WTC11 (cell line): ENCODE measurements around the gene GFOD2.

Source experiments
- GABPB1 ChIP-seq: sonication (generic); formaldehyde crosslinking; IDR thresholded peaks from 2 replicates; pipeline ENCODE4 v1.8.1; 2023; ENCODE audit warnings: mild to moderate bottlenecking, missing genetic modification reagents
- GRHL2 ChIP-seq: fragments of 250-450 bp; sonication (Bioruptor Pico); IDR thresholded peaks from 2 replicates; pipeline ENCODE4 v1.8.0; 2022; ENCODE audit warnings: mild to moderate bottlenecking, moderate library complexity; ENCODE audit not compliant: insufficient replicate concordance, severe bottlenecking
- JUN ChIP-seq: sonication (generic); formaldehyde crosslinking; IDR thresholded peaks from 2 replicates; pipeline ENCODE4 v1.8.0; 2023; ENCODE audit warnings: mild to moderate bottlenecking, missing genetic modification reagents
- KAT7 ChIP-seq: sonication (generic); formaldehyde crosslinking; IDR thresholded peaks from 2 replicates; pipeline ENCODE4 v1.8.1; 2023; ENCODE audit warnings: missing genetic modification reagents, mild to moderate bottlenecking, borderline replicate concordance
- NFATC4 ChIP-seq: fragments of 250-450 bp; sonication (Bioruptor Pico); IDR thresholded peaks from 2 replicates; pipeline ENCODE4 v1.9.0; 2021; ENCODE audit warnings: mild to moderate bottlenecking
- NR1H2 ChIP-seq: sonication (generic); formaldehyde crosslinking; IDR thresholded peaks from 2 replicates; pipeline ENCODE4 v1.9.0; 2021; ENCODE audit warnings: mild to moderate bottlenecking, moderate library complexity, missing genetic modification reagents
- NR2C2 ChIP-seq: sonication (generic); formaldehyde crosslinking; IDR thresholded peaks from 2 replicates; pipeline ENCODE4 v1.8.0; 2022; ENCODE audit warnings: mild to moderate bottlenecking, missing genetic modification reagents
- SP1 ChIP-seq: sonication (generic); formaldehyde crosslinking; conservative IDR thresholded peaks from 2 replicates; pipeline ENCODE4 v1.8.1; 2022; ENCODE audit warnings: missing genetic modification reagents
- TCF7 ChIP-seq: sonication (generic); formaldehyde crosslinking; IDR thresholded peaks from 2 replicates; pipeline ENCODE4 v1.8.0; 2022; ENCODE audit warnings: mild to moderate bottlenecking, low read depth, missing genetic modification reagents, moderate library complexity
- TF ChIP-seq, protein P1 (sequence below): sonication (generic); formaldehyde crosslinking; conservative IDR thresholded peaks from 2 replicates; pipeline ENCODE4 v1.8.1; 2022; ENCODE audit warnings: mild to moderate bottlenecking, missing genetic modification reagents
- TF ChIP-seq, protein P2 (sequence below): sonication (generic); formaldehyde crosslinking; IDR thresholded peaks from 2 replicates; pipeline ENCODE4 v1.8.1; 2022; ENCODE audit warnings: low read depth, missing genetic modification reagents, borderline replicate concordance
- TF ChIP-seq, protein P3 (sequence below): sonication (generic); formaldehyde crosslinking; IDR thresholded peaks from 2 replicates; pipeline ENCODE4 v1.8.1; 2023; ENCODE audit warnings: mild to moderate bottlenecking, missing genetic modification reagents, moderate library complexity
- TF ChIP-seq, protein P4 (sequence below): fragments of 200-600 bp; IDR thresholded peaks from 2 replicates; pipeline ENCODE4 v1.8.0; 2022; ENCODE audit warnings: antibody characterized with exemption

DNA sequence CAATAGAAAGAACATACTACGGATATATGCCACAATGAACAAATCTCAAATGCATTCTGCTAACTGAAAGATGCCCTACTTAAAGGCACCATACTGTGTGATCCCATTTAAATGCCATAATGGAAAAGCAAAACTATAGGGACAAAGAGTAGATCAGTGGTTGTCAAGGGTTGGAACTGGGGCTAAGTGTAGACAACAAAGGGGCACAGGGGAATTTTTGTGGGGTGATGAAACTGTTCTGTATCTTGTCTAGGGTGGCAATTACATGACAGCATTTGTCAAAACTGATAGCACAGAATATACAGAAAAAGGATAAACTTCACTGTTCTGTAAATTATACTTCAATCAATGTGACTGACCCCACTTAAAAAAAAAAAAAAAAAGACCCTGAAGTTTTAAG, 17.7 kb downstream of the GFOD2 start:
- TF ChIP-seq, protein P1, sequence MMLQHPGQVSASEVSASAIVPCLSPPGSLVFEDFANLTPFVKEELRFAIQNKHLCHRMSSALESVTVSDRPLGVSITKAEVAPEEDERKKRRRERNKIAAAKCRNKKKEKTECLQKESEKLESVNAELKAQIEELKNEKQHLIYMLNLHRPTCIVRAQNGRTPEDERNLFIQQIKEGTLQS (CRISPR knock-in tag): no peak
- TF ChIP-seq, protein P2, sequence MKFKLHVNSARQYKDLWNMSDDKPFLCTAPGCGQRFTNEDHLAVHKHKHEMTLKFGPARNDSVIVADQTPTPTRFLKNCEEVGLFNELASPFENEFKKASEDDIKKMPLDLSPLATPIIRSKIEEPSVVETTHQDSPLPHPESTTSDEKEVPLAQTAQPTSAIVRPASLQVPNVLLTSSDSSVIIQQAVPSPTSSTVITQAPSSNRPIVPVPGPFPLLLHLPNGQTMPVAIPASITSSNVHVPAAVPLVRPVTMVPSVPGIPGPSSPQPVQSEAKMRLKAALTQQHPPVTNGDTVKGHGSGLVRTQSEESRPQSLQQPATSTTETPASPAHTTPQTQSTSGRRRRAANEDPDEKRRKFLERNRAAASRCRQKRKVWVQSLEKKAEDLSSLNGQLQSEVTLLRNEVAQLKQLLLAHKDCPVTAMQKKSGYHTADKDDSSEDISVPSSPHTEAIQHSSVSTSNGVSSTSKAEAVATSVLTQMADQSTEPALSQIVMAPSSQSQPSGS (CRISPR knock-in tag): no peak
- TF ChIP-seq, protein P3, sequence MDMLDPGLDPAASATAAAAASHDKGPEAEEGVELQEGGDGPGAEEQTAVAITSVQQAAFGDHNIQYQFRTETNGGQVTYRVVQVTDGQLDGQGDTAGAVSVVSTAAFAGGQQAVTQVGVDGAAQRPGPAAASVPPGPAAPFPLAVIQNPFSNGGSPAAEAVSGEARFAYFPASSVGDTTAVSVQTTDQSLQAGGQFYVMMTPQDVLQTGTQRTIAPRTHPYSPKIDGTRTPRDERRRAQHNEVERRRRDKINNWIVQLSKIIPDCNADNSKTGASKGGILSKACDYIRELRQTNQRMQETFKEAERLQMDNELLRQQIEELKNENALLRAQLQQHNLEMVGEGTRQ: no peak
- no peak for TF ChIP-seq TCF7 (CRISPR knock-in tag)
- TF ChIP-seq, protein P4, sequence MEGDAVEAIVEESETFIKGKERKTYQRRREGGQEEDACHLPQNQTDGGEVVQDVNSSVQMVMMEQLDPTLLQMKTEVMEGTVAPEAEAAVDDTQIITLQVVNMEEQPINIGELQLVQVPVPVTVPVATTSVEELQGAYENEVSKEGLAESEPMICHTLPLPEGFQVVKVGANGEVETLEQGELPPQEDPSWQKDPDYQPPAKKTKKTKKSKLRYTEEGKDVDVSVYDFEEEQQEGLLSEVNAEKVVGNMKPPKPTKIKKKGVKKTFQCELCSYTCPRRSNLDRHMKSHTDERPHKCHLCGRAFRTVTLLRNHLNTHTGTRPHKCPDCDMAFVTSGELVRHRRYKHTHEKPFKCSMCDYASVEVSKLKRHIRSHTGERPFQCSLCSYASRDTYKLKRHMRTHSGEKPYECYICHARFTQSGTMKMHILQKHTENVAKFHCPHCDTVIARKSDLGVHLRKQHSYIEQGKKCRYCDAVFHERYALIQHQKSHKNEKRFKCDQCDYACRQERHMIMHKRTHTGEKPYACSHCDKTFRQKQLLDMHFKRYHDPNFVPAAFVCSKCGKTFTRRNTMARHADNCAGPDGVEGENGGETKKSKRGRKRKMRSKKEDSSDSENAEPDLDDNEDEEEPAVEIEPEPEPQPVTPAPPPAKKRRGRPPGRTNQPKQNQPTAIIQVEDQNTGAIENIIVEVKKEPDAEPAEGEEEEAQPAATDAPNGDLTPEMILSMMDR: no peak
- no peak for TF ChIP-seq GABPB1 (CRISPR knock-in tag)
- TF ChIP-seq JUN: no peak
- TF ChIP-seq NR1H2 (CRISPR knock-in tag): no peak
- TF ChIP-seq KAT7: no peak
- TF ChIP-seq GRHL2 (CRISPR knock-in tag): no peak
- no peak for TF ChIP-seq NFATC4 (CRISPR knock-in tag)
- no peak for TF ChIP-seq SP1 (CRISPR knock-in tag)
- TF ChIP-seq NR2C2 (CRISPR knock-in tag): no peak
